ENCODE measurements around the gene MMP2. TPM values are rescaled to one million over a fixed set of nuclear protein-coding genes. Genes with fewer than 3 reads are reported as not detected.

The MMP2 gene
- total and polyA plus RNA-seq, 2 of the 13 experiments (the other 11 are each of a cell fraction or from before 2014, with no cell fraction given) = 0.31 to 1.3 TPM

DNA sequence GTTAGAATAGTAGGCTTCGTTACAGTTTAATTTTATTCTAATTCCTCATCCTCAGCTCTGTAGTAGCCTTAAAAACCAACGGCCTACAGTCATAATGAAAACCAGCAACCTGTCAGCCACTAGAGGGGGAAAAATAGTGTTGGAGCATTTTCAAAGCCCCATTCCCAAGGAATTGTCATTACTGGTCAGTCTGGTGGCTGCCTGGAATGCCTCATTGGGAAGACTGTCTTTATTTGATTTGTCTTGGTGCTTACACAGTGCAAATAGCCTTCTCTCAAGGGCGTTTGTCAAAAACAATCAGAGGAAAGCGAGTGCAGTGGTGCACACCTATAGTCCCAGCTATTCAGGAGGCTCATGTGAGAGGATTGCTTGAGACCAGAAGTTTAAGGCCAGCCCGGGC lies 34.6 kb downstream of the MMP2 start (continued):
- TF ChIP-seq, protein P1, sequence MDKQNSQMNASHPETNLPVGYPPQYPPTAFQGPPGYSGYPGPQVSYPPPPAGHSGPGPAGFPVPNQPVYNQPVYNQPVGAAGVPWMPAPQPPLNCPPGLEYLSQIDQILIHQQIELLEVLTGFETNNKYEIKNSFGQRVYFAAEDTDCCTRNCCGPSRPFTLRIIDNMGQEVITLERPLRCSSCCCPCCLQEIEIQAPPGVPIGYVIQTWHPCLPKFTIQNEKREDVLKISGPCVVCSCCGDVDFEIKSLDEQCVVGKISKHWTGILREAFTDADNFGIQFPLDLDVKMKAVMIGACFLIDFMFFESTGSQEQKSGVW (CRISPR knock-in tag; IDR thresholded peaks at IDR 0.05; ENCODE audit: borderline replicate concordance) = no peak
- TF ChIP-seq KLF12 (CRISPR knock-in tag; IDR thresholded peaks at IDR 0.05; ENCODE audit: borderline replicate concordance) = no peak
- TF ChIP-seq, protein P2, sequence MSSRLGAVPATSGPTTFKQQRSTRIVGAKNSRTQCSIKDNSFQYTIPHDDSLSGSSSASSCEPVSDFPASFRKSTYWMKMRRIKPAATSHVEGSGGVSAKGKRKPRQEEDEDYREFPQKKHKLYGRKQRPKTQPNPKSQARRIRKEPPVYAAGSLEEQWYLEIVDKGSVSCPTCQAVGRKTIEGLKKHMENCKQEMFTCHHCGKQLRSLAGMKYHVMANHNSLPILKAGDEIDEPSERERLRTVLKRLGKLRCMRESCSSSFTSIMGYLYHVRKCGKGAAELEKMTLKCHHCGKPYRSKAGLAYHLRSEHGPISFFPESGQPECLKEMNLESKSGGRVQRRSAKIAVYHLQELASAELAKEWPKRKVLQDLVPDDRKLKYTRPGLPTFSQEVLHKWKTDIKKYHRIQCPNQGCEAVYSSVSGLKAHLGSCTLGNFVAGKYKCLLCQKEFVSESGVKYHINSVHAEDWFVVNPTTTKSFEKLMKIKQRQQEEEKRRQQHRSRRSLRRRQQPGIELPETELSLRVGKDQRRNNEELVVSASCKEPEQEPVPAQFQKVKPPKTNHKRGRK (CRISPR knock-in tag; IDR thresholded peaks at IDR 0.05) = no peak
- no peak for TF ChIP-seq KMT2A (CRISPR knock-in tag; IDR thresholded peaks at IDR 0.05)
- TF ChIP-seq SSRP1 (CRISPR knock-in tag; IDR thresholded peaks at IDR 0.05) = no peak
- TF ChIP-seq, protein P3, sequence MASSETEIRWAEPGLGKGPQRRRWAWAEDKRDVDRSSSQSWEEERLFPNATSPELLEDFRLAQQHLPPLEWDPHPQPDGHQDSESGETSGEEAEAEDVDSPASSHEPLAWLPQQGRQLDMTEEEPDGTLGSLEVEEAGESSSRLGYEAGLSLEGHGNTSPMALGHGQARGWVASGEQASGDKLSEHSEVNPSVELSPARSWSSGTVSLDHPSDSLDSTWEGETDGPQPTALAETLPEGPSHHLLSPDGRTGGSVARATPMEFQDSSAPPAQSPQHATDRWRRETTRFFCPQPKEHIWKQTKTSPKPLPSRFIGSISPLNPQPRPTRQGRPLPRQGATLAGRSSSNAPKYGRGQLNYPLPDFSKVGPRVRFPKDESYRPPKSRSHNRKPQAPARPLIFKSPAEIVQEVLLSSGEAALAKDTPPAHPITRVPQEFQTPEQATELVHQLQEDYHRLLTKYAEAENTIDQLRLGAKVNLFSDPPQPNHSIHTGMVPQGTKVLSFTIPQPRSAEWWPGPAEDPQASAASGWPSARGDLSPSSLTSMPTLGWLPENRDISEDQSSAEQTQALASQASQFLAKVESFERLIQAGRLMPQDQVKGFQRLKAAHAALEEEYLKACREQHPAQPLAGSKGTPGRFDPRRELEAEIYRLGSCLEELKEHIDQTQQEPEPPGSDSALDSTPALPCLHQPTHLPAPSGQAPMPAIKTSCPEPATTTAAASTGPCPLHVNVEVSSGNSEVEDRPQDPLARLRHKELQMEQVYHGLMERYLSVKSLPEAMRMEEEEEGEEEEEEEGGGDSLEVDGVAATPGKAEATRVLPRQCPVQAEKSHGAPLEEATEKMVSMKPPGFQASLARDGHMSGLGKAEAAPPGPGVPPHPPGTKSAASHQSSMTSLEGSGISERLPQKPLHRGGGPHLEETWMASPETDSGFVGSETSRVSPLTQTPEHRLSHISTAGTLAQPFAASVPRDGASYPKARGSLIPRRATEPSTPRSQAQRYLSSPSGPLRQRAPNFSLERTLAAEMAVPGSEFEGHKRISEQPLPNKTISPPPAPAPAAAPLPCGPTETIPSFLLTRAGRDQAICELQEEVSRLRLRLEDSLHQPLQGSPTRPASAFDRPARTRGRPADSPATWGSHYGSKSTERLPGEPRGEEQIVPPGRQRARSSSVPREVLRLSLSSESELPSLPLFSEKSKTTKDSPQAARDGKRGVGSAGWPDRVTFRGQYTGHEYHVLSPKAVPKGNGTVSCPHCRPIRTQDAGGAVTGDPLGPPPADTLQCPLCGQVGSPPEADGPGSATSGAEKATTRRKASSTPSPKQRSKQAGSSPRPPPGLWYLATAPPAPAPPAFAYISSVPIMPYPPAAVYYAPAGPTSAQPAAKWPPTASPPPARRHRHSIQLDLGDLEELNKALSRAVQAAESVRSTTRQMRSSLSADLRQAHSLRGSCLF (CRISPR knock-in tag; IDR thresholded peaks at IDR 0.05; ENCODE audit: borderline replicate concordance) = no peak
- TF ChIP-seq SMC3 (IDR thresholded peaks at IDR 0.05; ENCODE audit: low read length) = peak; percentile 23; the same call in 1 of the 2 replicates
- TF ChIP-seq, protein P4, sequence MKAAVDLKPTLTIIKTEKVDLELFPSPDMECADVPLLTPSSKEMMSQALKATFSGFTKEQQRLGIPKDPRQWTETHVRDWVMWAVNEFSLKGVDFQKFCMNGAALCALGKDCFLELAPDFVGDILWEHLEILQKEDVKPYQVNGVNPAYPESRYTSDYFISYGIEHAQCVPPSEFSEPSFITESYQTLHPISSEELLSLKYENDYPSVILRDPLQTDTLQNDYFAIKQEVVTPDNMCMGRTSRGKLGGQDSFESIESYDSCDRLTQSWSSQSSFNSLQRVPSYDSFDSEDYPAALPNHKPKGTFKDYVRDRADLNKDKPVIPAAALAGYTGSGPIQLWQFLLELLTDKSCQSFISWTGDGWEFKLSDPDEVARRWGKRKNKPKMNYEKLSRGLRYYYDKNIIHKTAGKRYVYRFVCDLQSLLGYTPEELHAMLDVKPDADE (CRISPR knock-in tag; IDR thresholded peaks at IDR 0.05) = no peak
- peak; percentile 66 for TF ChIP-seq ZNF644 (CRISPR knock-in tag; IDR thresholded peaks at IDR 0.05; ENCODE audit: low read depth)
- TF ChIP-seq HNF4A (CRISPR knock-in tag; IDR thresholded peaks at IDR 0.05) = no peak
- 0 out of 2 replicates have a peak, but pooled peaks have one; percentile 30 for TF ChIP-seq NFKBIZ (CRISPR knock-in tag; IDR thresholded peaks at IDR 0.05)
- TF ChIP-seq, protein P5, sequence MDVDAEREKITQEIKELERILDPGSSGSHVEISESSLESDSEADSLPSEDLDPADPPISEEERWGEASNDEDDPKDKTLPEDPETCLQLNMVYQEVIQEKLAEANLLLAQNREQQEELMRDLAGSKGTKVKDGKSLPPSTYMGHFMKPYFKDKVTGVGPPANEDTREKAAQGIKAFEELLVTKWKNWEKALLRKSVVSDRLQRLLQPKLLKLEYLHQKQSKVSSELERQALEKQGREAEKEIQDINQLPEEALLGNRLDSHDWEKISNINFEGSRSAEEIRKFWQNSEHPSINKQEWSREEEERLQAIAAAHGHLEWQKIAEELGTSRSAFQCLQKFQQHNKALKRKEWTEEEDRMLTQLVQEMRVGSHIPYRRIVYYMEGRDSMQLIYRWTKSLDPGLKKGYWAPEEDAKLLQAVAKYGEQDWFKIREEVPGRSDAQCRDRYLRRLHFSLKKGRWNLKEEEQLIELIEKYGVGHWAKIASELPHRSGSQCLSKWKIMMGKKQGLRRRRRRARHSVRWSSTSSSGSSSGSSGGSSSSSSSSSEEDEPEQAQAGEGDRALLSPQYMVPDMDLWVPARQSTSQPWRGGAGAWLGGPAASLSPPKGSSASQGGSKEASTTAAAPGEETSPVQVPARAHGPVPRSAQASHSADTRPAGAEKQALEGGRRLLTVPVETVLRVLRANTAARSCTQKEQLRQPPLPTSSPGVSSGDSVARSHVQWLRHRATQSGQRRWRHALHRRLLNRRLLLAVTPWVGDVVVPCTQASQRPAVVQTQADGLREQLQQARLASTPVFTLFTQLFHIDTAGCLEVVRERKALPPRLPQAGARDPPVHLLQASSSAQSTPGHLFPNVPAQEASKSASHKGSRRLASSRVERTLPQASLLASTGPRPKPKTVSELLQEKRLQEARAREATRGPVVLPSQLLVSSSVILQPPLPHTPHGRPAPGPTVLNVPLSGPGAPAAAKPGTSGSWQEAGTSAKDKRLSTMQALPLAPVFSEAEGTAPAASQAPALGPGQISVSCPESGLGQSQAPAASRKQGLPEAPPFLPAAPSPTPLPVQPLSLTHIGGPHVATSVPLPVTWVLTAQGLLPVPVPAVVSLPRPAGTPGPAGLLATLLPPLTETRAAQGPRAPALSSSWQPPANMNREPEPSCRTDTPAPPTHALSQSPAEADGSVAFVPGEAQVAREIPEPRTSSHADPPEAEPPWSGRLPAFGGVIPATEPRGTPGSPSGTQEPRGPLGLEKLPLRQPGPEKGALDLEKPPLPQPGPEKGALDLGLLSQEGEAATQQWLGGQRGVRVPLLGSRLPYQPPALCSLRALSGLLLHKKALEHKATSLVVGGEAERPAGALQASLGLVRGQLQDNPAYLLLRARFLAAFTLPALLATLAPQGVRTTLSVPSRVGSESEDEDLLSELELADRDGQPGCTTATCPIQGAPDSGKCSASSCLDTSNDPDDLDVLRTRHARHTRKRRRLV (CRISPR knock-in tag; IDR thresholded peaks at IDR 0.05) = no peak
- TF ChIP-seq ZNF225 (CRISPR knock-in tag; IDR thresholded peaks at IDR 0.05) = no peak
- TF ChIP-seq, protein P6, sequence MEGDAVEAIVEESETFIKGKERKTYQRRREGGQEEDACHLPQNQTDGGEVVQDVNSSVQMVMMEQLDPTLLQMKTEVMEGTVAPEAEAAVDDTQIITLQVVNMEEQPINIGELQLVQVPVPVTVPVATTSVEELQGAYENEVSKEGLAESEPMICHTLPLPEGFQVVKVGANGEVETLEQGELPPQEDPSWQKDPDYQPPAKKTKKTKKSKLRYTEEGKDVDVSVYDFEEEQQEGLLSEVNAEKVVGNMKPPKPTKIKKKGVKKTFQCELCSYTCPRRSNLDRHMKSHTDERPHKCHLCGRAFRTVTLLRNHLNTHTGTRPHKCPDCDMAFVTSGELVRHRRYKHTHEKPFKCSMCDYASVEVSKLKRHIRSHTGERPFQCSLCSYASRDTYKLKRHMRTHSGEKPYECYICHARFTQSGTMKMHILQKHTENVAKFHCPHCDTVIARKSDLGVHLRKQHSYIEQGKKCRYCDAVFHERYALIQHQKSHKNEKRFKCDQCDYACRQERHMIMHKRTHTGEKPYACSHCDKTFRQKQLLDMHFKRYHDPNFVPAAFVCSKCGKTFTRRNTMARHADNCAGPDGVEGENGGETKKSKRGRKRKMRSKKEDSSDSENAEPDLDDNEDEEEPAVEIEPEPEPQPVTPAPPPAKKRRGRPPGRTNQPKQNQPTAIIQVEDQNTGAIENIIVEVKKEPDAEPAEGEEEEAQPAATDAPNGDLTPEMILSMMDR (CRISPR knock-in tag; IDR thresholded peaks at IDR 0.05) = peak; percentile 56

Data from HepG2 (cell line).